ENCODE measurements around the gene NHSL2.

NHSL2 gene

DNA sequence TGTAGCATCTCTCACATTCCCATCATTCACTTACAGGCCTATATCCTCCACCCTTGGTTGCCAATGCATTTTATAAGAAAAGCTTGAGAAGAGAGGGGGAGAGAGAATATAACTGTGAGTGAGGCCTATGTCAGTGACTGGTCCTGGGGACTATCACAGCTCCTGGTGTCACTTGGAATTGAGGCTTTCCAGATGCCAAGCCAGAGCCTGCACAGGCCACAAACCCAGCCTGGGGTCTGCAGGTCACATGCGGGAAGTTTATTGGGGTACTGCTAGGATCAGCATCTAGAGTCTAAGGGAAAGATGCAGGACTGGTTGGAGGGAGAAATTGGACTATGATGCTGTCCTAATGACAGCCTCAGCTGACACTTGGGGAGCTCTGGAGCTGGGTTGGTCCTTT, 173.5 kb downstream of the NHSL2 start:
- Histone ChIP-seq H3K36me3 (ENCODE audit: insufficient read depth, low read depth, low read length) (no peaks in the 10 kb centered on the region), H3K4me1 (ENCODE audit: insufficient read depth, low read length) (no peaks in the 10 kb centered on the region; the same call in 1 of the 2 replicates), H3K27me3 (ENCODE audit: insufficient read depth, low read length) (no peaks in the 10 kb centered on the region), H3K27ac (ENCODE audit: low read length) (no peak overlapping the region), H3K4me3 (ENCODE audit: low read length) (no peak overlapping the region), H3K9ac (ENCODE audit: low read depth, low read length) (no peak overlapping the region), H3K9me3 (ENCODE audit: insufficient read depth, low read depth, low read length) (no peaks in the 10 kb centered on the region)

DNA sequence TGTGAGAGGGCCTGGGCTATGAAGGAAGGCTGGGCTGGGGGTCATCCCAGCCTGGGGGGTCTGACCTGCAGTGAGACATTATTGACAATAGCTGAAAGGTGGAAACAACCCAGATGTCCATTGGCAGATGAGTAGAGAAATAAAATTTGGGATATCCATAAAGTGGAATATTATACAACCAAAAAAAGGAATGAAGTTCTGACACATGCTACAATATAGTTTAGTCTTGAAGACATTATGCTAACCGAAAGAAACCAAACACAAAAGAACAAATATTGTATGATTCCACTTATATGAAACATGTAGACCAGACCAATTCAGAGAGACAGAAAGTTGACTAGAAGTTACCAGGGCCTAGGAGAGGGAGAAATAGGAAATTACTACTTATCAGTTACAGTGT, 176.3 kb downstream of the NHSL2 start:
- no peak overlapping the region for H3K9ac ChIP-seq (ENCODE audit: low read depth, low read length)
- H3K27ac ChIP-seq (ENCODE audit: low read length), result no peak overlapping the region
- no peaks in the 10 kb centered on the region for H3K27me3 ChIP-seq (ENCODE audit: insufficient read depth, low read length)
- no peaks in the 10 kb centered on the region for H3K9me3 ChIP-seq (ENCODE audit: insufficient read depth, low read depth, low read length)
- H3K4me3 ChIP-seq (ENCODE audit: low read length), result no peak overlapping the region
- H3K36me3 ChIP-seq (ENCODE audit: insufficient read depth, low read depth, low read length), result no peaks in the 10 kb centered on the region
- H3K4me1 ChIP-seq (ENCODE audit: insufficient read depth, low read length), result no peaks in the 10 kb centered on the region; the same call in 1 of the 2 replicates

DNA sequence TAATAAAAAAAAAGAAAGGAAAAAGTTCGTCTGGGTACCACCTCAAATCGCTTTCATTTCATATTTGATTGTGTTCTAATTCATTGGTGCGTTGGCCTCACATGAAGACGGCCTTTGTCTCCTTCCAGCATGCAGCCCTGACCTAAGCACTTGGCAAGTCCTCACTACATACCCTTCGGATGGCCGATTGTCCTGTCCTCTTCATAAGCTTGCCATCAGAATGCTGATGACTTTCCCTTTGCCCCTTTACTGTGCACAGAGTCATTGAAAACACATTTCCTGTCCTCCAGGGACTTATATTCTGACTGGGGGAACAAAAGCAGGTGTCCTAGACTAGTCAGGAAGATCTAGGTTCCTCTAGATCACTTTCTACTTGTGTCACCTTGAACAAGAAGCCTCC, 178.1 kb downstream of the NHSL2 start:
- no peaks in the 10 kb centered on the region for H3K36me3 ChIP-seq (ENCODE audit: insufficient read depth, low read depth, low read length)
- H3K4me3 ChIP-seq (ENCODE audit: low read length), result no peak overlapping the region
- no peak overlapping the region for H3K9ac ChIP-seq (ENCODE audit: low read depth, low read length)
- no peaks in the 10 kb centered on the region for H3K9me3 ChIP-seq (ENCODE audit: insufficient read depth, low read depth, low read length)
- no peak overlapping the region for H3K27ac ChIP-seq (ENCODE audit: low read length)
- H3K4me1 ChIP-seq (ENCODE audit: insufficient read depth, low read length), result no peaks in the 10 kb centered on the region
- no peaks in the 10 kb centered on the region for H3K27me3 ChIP-seq (ENCODE audit: insufficient read depth, low read length)

DNA sequence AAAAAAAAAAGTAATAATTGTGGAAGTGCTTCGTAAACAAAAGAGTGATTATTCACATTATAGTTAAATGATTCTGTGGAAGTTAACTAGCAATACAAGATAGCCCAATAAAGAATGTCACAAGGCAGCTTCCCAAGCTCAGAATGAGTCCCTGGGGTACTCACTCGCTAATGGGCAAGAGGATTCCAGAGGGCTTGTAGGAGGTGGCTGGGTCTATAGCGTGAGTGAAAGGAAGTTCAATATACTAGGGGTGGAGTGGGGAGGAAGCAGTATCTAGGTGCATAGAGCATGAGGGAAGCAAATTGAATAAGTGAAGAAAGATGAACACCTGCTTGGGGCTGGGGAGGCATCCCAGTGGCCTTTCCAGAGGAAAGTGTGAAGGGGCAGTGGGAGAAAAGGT, 178.6 kb downstream of the NHSL2 start:
- no peaks in the 10 kb centered on the region for H3K36me3 ChIP-seq (ENCODE audit: insufficient read depth, low read depth, low read length)
- H3K4me3 ChIP-seq (ENCODE audit: low read length), result no peak overlapping the region
- no peaks in the 10 kb centered on the region for H3K9me3 ChIP-seq (ENCODE audit: insufficient read depth, low read depth, low read length)
- no peaks in the 10 kb centered on the region for H3K27me3 ChIP-seq (ENCODE audit: insufficient read depth, low read length)
- no peaks in the 10 kb centered on the region for H3K4me1 ChIP-seq (ENCODE audit: insufficient read depth, low read length)
- H3K9ac ChIP-seq (ENCODE audit: low read depth, low read length), result no peak overlapping the region
- H3K27ac ChIP-seq (ENCODE audit: low read length), result no peak overlapping the region

DNA sequence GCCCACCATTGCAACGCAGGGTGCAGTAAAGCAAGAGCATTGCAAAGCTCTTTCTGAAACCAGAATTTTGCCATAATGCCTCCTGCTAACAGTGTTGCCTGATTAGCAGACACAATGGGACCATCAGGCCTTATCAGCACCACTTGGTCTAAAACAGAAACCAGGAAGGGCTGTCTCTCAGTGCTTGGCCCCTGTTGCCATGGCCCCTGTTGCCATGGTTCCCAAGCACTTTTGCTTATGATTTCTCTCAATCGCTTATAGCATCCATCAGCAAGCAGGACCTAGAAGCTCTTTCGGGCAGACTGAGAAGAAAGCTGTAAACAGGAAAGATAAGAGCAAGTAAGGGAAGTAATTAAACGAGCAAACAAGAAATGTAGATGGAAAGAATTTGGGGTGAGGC, 184.2 kb downstream of the NHSL2 start:
- no peak overlapping the region for H3K4me3 ChIP-seq (ENCODE audit: low read length)
- no peaks in the 10 kb centered on the region for H3K27me3 ChIP-seq (ENCODE audit: insufficient read depth, low read length)
- no peak overlapping the region for H3K9ac ChIP-seq (ENCODE audit: low read depth, low read length)
- H3K36me3 ChIP-seq (ENCODE audit: insufficient read depth, low read depth, low read length), result no peaks in the 10 kb centered on the region
- no peaks in the 10 kb centered on the region for H3K9me3 ChIP-seq (ENCODE audit: insufficient read depth, low read depth, low read length)
- peaks cover 3% of the 10 kb centered on the region; the same call in 1 of the 2 replicates for H3K4me1 ChIP-seq (ENCODE audit: insufficient read depth, low read length)
- no peak overlapping the region for H3K27ac ChIP-seq (ENCODE audit: low read length)

DNA sequence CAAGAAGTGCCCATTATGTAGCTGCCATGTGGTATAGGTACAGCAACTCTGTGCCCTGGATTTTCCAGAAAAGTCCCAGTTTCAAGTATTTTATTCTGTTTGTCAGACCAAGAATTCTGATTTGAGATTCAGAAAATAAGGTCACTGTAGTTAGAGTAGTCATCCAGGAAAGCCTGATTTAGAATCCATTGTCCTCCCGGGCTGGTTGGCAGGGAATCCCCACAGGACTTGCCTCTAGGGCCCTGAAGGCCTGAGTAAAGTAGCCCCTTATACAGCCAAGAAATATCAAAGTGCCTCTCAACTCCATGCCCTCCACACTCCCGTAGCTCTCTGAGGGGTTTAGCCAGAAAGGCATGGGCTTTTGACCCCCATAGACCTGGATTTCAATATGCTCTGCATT, 184.7 kb downstream of the NHSL2 start:
- no peaks in the 10 kb centered on the region for H3K27me3 ChIP-seq (ENCODE audit: insufficient read depth, low read length)
- H3K27ac ChIP-seq (ENCODE audit: low read length), result no peak overlapping the region
- H3K4me1 ChIP-seq (ENCODE audit: insufficient read depth, low read length), result peaks cover 3% of the 10 kb centered on the region; the same call in 1 of the 2 replicates
- no peak overlapping the region for H3K4me3 ChIP-seq (ENCODE audit: low read length)
- H3K36me3 ChIP-seq (ENCODE audit: insufficient read depth, low read depth, low read length), result no peaks in the 10 kb centered on the region
- H3K9ac ChIP-seq (ENCODE audit: low read depth, low read length), result no peak overlapping the region
- no peaks in the 10 kb centered on the region for H3K9me3 ChIP-seq (ENCODE audit: insufficient read depth, low read depth, low read length)

DNA sequence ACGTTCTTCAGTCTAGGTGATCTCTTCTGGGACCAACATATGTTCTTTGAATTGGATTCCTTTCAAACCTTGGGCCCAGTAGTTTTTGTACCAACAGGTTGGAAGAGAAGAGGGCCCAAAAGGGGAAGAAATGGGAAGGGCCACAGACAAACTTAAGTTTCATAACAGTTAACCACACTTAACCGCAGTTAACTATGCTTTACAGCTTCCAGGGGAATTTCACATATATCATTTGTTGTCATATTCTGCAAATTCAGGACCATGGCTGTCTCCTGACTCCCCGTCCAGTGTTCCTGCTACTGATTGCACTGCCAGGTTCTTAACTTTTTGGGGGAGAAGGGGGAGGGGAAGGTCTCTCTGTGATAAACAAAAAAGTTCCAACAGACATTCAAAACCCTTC, 186.5 kb downstream of the NHSL2 start:
- Histone ChIP-seq H3K36me3 (ENCODE audit: insufficient read depth, low read depth, low read length) (no peaks in the 10 kb centered on the region), H3K4me3 (ENCODE audit: low read length) (no peak overlapping the region), H3K9me3 (ENCODE audit: insufficient read depth, low read depth, low read length) (no peaks in the 10 kb centered on the region), H3K27ac (ENCODE audit: low read length) (no peak overlapping the region), H3K27me3 (ENCODE audit: insufficient read depth, low read length) (no peaks in the 10 kb centered on the region), H3K9ac (ENCODE audit: low read depth, low read length) (no peak overlapping the region), H3K4me1 (ENCODE audit: insufficient read depth, low read length) (peaks cover 14% of the 10 kb centered on the region; the same call in 1 of the 2 replicates)

DNA sequence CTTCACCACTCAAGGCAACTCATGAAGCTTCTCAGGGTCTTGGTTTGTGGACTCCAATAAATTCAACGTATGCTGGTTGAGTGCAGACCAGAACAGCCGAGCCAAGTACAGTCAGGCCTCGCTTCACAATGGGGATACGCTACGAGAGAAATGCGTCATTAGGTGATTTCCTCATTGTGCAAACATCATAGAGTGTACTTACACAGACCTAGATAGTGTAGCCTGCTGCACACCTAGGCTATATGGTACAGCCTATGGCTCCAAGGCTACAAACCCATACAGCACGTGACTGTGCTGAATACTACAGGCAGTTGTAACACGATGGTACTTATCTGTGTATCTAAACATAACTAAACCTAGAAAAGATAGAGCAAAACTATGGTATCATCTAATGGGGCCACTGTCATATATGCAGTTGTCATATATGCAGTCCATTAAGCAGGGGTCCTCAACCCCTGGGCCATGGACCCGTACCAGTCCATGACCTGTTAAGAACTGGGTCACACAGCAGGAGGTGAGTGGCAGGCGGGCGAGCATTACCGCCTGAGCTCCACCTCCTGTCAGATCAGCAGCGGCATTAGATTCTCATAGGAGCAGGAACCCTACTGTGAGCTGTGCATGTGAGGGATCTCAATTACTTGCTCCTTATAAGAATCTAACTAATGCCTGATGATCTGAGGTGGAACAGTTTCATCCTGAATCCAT, 189.6 kb downstream of the NHSL2 start:
- Histone ChIP-seq H3K36me3 (ENCODE audit: insufficient read depth, low read depth, low read length) (no peaks in the 10 kb centered on the region), H3K27ac (ENCODE audit: low read length) (no peak overlapping the region), H3K27me3 (ENCODE audit: insufficient read depth, low read length) (no peaks in the 10 kb centered on the region), H3K9me3 (ENCODE audit: insufficient read depth, low read depth, low read length) (no peaks in the 10 kb centered on the region), H3K4me3 (ENCODE audit: low read length) (no peak overlapping the region), H3K9ac (ENCODE audit: low read depth, low read length) (no peak overlapping the region), H3K4me1 (ENCODE audit: insufficient read depth, low read length) (peaks cover 14% of the 10 kb centered on the region; the same call in 1 of the 2 replicates)

DNA sequence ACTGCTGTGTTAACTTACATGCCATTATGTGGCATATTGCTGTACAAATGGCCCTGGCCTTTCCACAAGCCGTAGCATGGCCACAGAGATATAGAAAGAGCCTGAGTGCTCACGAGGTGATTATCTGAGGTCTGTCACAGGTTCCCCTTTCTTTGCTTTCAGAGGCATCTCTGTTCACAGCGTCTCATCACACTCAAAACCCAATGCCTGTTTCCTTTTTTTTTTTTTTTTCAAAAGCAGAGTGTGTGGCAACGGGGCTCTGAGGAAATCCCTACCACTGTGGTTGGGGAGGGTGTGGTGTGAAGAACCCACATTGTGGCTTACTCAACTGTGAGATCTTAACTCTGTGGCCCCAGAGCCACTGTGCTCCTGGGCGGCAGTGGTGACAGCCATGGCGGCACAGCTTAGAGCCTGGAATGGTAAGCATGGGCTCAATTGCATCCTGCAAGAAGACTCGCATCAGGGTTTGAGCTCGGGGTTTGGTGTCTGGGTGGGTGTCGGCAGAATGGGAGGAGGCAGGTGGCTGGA, 190.2 kb downstream of the NHSL2 start:
- Histone ChIP-seq H3K4me1 (ENCODE audit: insufficient read depth, low read length) (peaks cover 14% of the 10 kb centered on the region; the same call in 1 of the 2 replicates), H3K36me3 (ENCODE audit: insufficient read depth, low read depth, low read length) (no peaks in the 10 kb centered on the region), H3K4me3 (ENCODE audit: low read length) (no peak overlapping the region), H3K27ac (ENCODE audit: low read length) (no peak overlapping the region), H3K9ac (ENCODE audit: low read depth, low read length) (no peak overlapping the region), H3K27me3 (ENCODE audit: insufficient read depth, low read length) (no peaks in the 10 kb centered on the region), H3K9me3 (ENCODE audit: insufficient read depth, low read depth, low read length) (no peaks in the 10 kb centered on the region)

DNA sequence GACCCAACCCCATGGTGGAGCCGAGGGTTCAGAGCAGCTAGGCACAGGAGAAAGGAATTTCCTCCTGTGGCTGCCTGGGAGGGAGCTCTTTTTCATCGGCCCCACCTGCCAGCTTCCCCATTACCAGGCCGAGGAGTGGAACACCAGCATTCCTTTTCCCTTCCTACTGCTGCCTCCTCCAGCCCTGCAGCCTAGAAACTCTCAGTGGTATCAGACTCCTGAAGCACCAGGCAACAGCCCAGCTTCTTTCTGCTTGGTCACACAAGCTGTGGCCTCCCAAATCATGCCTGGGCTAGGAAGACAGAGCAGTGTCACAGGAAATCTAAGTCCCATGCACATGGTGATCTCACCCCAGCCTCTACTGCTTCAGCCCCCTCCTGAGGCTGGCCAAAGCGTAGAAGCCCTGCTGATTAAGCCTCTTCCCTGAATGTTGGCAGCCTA, 191.0 kb downstream of the NHSL2 start:
- Histone ChIP-seq H3K9me3 (ENCODE audit: insufficient read depth, low read depth, low read length) (no peaks in the 10 kb centered on the region), H3K36me3 (ENCODE audit: insufficient read depth, low read depth, low read length) (no peaks in the 10 kb centered on the region), H3K27me3 (ENCODE audit: insufficient read depth, low read length) (no peaks in the 10 kb centered on the region), H3K9ac (ENCODE audit: low read depth, low read length) (no peak overlapping the region), H3K27ac (ENCODE audit: low read length) (no peak overlapping the region), H3K4me3 (ENCODE audit: low read length) (no peak overlapping the region), H3K4me1 (ENCODE audit: insufficient read depth, low read length) (peaks cover 14% of the 10 kb centered on the region; the same call in 1 of the 2 replicates)

DNA sequence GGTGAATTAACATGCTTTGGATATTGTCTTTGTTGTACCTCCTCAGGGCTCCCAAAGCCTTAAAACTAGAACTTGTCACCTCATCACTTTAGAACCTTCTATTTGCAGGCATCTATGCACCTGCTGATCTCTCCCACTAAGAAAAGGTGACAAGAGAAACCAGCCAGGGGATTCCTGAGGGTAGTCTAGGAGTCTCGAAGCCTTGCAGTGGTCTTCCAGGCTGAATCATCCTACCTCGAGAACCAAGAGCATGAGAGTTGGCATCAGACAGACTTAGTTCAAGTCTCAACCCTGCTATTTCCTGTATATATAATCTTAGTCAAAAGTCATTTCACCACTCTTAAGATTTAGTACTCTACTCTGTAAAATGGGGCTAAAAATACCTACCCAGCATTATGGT, 191.5 kb downstream of the NHSL2 start:
- H3K9me3 ChIP-seq (ENCODE audit: insufficient read depth, low read depth, low read length), result no peaks in the 10 kb centered on the region
- H3K4me1 ChIP-seq (ENCODE audit: insufficient read depth, low read length), result peaks cover 14% of the 10 kb centered on the region; the same call in 1 of the 2 replicates
- H3K9ac ChIP-seq (ENCODE audit: low read depth, low read length), result no peak overlapping the region
- no peak overlapping the region for H3K4me3 ChIP-seq (ENCODE audit: low read length)
- H3K27ac ChIP-seq (ENCODE audit: low read length), result no peak overlapping the region
- no peaks in the 10 kb centered on the region for H3K36me3 ChIP-seq (ENCODE audit: insufficient read depth, low read depth, low read length)
- H3K27me3 ChIP-seq (ENCODE audit: insufficient read depth, low read length), result no peaks in the 10 kb centered on the region

DNA sequence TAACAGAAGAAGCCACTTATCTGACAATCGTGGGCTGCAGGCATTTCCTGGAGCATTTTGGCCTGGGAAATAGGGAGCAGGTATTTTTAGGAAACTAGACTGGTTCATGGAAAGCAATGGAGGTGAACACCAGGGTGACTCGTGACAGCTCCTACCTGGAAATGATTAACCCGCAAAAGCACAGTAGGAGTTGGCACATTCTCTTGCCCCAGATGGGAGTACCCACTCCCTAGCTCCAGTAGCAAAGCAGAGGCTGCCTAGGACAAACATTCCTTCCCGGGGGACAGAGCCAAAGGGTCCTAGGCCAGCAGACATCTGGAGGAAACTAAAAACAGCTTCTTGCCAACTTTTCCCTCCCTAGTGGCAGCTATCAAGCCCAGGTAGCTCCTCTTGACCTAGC, 192.1 kb downstream of the NHSL2 start:
- H3K27ac ChIP-seq (ENCODE audit: low read length), result no peak overlapping the region
- peaks cover 14% of the 10 kb centered on the region; the same call in 1 of the 2 replicates for H3K4me1 ChIP-seq (ENCODE audit: insufficient read depth, low read length)
- H3K4me3 ChIP-seq (ENCODE audit: low read length), result no peak overlapping the region
- no peaks in the 10 kb centered on the region for H3K9me3 ChIP-seq (ENCODE audit: insufficient read depth, low read depth, low read length)
- no peaks in the 10 kb centered on the region for H3K27me3 ChIP-seq (ENCODE audit: insufficient read depth, low read length)
- H3K36me3 ChIP-seq (ENCODE audit: insufficient read depth, low read depth, low read length), result no peaks in the 10 kb centered on the region
- H3K9ac ChIP-seq (ENCODE audit: low read depth, low read length), result no peak overlapping the region

Measured in iPS-20b (cell line).